ENCODE results near the gene DNAI4.
A peak's percentile ranks its signal among the peaks of the same experiment; 100 is the strongest.

The DNAI4 gene

DNA sequence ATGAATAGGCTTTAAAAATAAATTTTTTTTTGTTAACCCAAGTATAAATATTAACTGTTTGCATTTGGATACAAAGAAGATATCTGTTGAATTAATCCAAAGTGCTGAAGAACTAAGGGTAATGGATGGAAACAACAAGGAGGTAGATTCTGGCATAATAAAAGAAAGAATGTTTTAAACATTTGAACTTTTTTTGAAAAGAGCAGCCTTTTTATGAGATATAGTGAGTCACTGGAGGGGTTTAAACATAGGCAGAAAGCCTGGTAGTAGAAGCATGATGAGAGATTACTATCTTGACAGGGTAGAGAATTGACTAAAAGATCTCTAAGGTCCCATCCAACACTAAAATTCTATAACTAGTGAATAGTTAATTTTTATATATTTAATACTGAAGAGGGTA, 2.9 kb upstream of the DNAI4 start:
- Histone ChIP-seq H3K9ac (ENCODE audit: insufficient read length, low read depth) (no peak overlapping the region), H3K36me3 (ENCODE audit: insufficient read depth, insufficient read length, low read length) (peaks cover 8% of the 10 kb centered on the region)

DNA sequence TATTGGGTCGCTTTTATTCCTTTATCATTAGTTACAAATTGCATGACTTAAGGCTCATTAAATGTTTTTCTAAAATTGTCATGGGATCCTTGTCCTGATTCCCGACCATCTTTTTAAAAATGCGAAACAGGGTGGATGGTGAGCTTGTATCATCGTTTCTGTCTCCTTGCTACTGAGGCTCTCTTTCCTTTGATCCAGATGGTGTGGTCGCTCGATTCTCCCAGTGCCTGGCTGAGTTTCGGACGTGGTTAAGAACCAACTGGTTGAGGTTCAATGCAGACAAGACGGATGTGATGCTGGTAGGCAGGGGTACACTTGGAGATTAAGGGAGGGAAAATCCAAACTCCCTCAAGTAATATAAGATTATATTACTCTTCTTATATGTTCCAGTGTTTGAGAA, 1.3 kb upstream of the DNAI4 start:
- Histone ChIP-seq H3K4me3 (ENCODE audit: insufficient read length, low read depth) (peak overlapping the region; percentile 88), H3K27me3 (ENCODE audit: insufficient read depth, insufficient read length) (no peaks in the 10 kb centered on the region), H3K9ac (ENCODE audit: insufficient read length, low read depth) (peak overlapping the region; percentile 82), H3K36me3 (ENCODE audit: insufficient read depth, insufficient read length, low read length) (peaks cover 8% of the 10 kb centered on the region), H3K4me1 (ENCODE audit: insufficient read depth, insufficient read length) (no peaks in the 10 kb centered on the region), H3K9me3 (ENCODE audit: insufficient read depth, low read length) (no peaks in the 10 kb centered on the region)
- DNase-seq (ENCODE audit: low read depth, low spot score) = no peak
- TF ChIP-seq YY1 (IDR thresholded peaks at IDR 0.05; ENCODE audit: insufficient read depth, insufficient read length) (no peak), SUZ12 (IDR thresholded peaks at IDR 0.05; ENCODE audit: extremely low read depth, insufficient read depth, insufficient read length) (no peak), ZNF274 (IDR thresholded peaks at IDR 0.05; ENCODE audit: low read depth, low read length) (no peak)

More for the DNA sequence above, 2.9 kb upstream of the DNAI4 start:
- no peaks in the 10 kb centered on the region for H3K9me3 ChIP-seq (ENCODE audit: insufficient read depth, low read length)
- H3K4me1 ChIP-seq (ENCODE audit: insufficient read depth, insufficient read length) = no peaks in the 10 kb centered on the region
- no peak overlapping the region for H3K4me3 ChIP-seq (ENCODE audit: insufficient read length, low read depth)
- DNase-seq (ENCODE audit: low read depth, low spot score) = no peak
- TF ChIP-seq SUZ12 (IDR thresholded peaks at IDR 0.05; ENCODE audit: extremely low read depth, insufficient read depth, insufficient read length) (no peak), ZNF274 (IDR thresholded peaks at IDR 0.05; ENCODE audit: low read depth, low read length) (no peak), YY1 (IDR thresholded peaks at IDR 0.05; ENCODE audit: insufficient read depth, insufficient read length) (no peak)
- H3K27me3 ChIP-seq (ENCODE audit: insufficient read depth, insufficient read length) = no peaks in the 10 kb centered on the region

DNA sequence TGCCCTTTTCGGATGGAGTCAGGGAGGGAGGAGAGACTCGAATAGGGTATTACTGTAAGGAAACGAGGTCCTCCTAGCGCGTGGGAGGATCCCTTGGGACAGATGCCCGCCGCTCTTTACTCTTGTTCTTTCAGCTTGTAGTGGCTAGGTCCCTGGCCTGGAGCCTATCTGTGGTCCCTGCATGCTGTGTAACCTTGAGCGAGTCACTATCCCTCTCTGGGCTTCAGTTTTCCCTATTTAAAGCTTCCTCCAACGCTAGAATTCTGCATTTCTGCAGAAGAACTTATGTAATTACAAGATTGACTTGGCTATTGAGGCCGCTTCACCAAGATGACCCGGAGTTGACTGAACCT, 878 bp upstream of the DNAI4 start:
- H3K36me3 ChIP-seq (ENCODE audit: insufficient read depth, insufficient read length, low read length) = peaks cover 10% of the 10 kb centered on the region
- no peaks in the 10 kb centered on the region for H3K9me3 ChIP-seq (ENCODE audit: insufficient read depth, low read length)

DNA sequence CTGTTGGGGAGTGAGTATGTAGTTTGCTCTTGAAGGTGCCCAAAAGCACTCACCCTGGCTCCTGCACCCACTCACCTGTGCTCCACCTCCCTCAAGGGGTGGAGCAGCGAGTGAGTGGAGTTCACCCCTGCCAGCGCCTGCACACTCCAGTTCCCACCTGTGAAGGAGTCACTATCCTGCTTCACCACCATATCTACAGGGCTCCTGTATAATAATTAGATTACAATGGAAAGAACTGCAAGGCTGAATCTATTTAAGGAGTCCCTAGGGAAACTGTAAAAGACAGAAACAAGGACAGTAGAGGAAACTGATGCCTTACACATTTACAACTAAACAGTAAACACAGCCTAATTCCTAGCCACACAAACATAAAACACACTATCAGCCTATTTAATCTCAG, 4.1 kb downstream of the DNAI4 start:
- H3K4me3 ChIP-seq (ENCODE audit: insufficient read length, low read depth) = no peak overlapping the region
- H3K9ac ChIP-seq (ENCODE audit: insufficient read length, low read depth) = no peak overlapping the region
- peaks cover 18% of the 10 kb centered on the region for H3K36me3 ChIP-seq (ENCODE audit: insufficient read depth, insufficient read length, low read length)
- no peaks in the 10 kb centered on the region for H3K27me3 ChIP-seq (ENCODE audit: insufficient read depth, insufficient read length)
- H3K9me3 ChIP-seq (ENCODE audit: insufficient read depth, low read length) = peaks cover 15% of the 10 kb centered on the region; the same call in 1 of the 2 replicates
- TF ChIP-seq YY1 (IDR thresholded peaks at IDR 0.05; ENCODE audit: insufficient read depth, insufficient read length) = no peak
- TF ChIP-seq SUZ12 (IDR thresholded peaks at IDR 0.05; ENCODE audit: extremely low read depth, insufficient read depth, insufficient read length) = no peak
- TF ChIP-seq ZNF274 (IDR thresholded peaks at IDR 0.05; ENCODE audit: low read depth, low read length) = no peak
- no peaks in the 10 kb centered on the region for H3K4me1 ChIP-seq (ENCODE audit: insufficient read depth, insufficient read length)
- DNase-seq (ENCODE audit: low read depth, low spot score) = no peak

More for the DNA sequence above, 878 bp upstream of the DNAI4 start:
- Histone ChIP-seq H3K4me1 (ENCODE audit: insufficient read depth, insufficient read length) (no peaks in the 10 kb centered on the region), H3K4me3 (ENCODE audit: insufficient read length, low read depth) (peak overlapping the region; percentile 88), H3K27me3 (ENCODE audit: insufficient read depth, insufficient read length) (no peaks in the 10 kb centered on the region), H3K9ac (ENCODE audit: insufficient read length, low read depth) (peak overlapping the region; percentile 82)
- no peak for DNase-seq (ENCODE audit: low read depth, low spot score)
- no peak for TF ChIP-seq SUZ12 (IDR thresholded peaks at IDR 0.05; ENCODE audit: extremely low read depth, insufficient read depth, insufficient read length)
- TF ChIP-seq YY1 (IDR thresholded peaks at IDR 0.05; ENCODE audit: insufficient read depth, insufficient read length) = no peak
- no peak for TF ChIP-seq ZNF274 (IDR thresholded peaks at IDR 0.05; ENCODE audit: low read depth, low read length)

DNA sequence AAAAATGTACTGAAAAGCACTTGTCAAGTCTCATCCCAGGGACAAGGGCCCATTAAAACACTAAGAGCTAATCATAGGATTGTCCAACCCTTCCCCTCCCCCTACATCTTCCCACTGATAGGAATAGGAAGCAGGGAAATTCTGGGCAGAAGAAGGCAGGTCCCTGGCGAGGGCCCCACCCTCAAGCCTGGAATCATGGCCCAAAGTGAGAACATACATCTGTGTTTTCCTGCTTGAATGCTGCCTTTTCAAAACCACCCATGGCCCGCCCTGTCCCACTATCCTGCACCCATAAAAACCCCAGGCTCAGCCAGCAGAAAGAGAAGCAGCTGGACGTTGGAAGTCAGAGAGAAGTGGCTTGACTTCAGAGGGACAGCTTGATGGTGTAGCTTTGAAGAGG, 4.8 kb downstream of the DNAI4 start:
- TF ChIP-seq ZNF274 (IDR thresholded peaks at IDR 0.05; ENCODE audit: low read depth, low read length) (no peak), YY1 (IDR thresholded peaks at IDR 0.05; ENCODE audit: insufficient read depth, insufficient read length) (no peak), SUZ12 (IDR thresholded peaks at IDR 0.05; ENCODE audit: extremely low read depth, insufficient read depth, insufficient read length) (no peak)
- Histone ChIP-seq H3K4me3 (ENCODE audit: insufficient read length, low read depth) (no peak overlapping the region), H3K27me3 (ENCODE audit: insufficient read depth, insufficient read length) (no peaks in the 10 kb centered on the region), H3K4me1 (ENCODE audit: insufficient read depth, insufficient read length) (no peaks in the 10 kb centered on the region), H3K9me3 (ENCODE audit: insufficient read depth, low read length) (peaks cover 15% of the 10 kb centered on the region; the same call in 1 of the 2 replicates), H3K9ac (ENCODE audit: insufficient read length, low read depth) (no peak overlapping the region), H3K36me3 (ENCODE audit: insufficient read depth, insufficient read length, low read length) (peaks cover 18% of the 10 kb centered on the region)
- no peak for DNase-seq (ENCODE audit: low read depth, low spot score)

DNA sequence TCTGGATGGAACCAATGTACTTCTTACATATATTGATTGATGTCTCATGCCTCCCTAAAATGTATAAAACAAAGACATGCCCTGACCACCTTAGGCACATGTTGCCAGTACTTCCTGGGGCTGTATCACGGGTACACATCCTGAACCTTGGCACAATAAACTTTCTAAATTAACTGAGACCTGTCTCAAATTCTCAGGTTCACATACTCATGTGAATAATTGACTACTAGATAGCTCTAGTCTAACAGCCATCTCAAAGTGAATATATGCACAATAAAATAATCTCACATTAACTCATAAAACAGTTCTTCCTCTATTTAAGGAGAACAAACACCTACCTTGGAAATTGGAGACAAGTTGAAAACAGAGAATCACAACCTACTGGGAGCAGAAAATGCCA, 5.6 kb downstream of the DNAI4 start:
- Histone ChIP-seq H3K4me3 (ENCODE audit: insufficient read length, low read depth) (no peak overlapping the region), H3K9me3 (ENCODE audit: insufficient read depth, low read length) (peaks cover 15% of the 10 kb centered on the region; the same call in 1 of the 2 replicates), H3K36me3 (ENCODE audit: insufficient read depth, insufficient read length, low read length) (peaks cover 18% of the 10 kb centered on the region), H3K4me1 (ENCODE audit: insufficient read depth, insufficient read length) (no peaks in the 10 kb centered on the region), H3K27me3 (ENCODE audit: insufficient read depth, insufficient read length) (no peaks in the 10 kb centered on the region), H3K9ac (ENCODE audit: insufficient read length, low read depth) (no peak overlapping the region)
- DNase-seq (ENCODE audit: low read depth, low spot score) = no peak
- TF ChIP-seq YY1 (IDR thresholded peaks at IDR 0.05; ENCODE audit: insufficient read depth, insufficient read length) = no peak
- no peak for TF ChIP-seq ZNF274 (IDR thresholded peaks at IDR 0.05; ENCODE audit: low read depth, low read length)
- TF ChIP-seq SUZ12 (IDR thresholded peaks at IDR 0.05; ENCODE audit: extremely low read depth, insufficient read depth, insufficient read length) = no peak

DNA sequence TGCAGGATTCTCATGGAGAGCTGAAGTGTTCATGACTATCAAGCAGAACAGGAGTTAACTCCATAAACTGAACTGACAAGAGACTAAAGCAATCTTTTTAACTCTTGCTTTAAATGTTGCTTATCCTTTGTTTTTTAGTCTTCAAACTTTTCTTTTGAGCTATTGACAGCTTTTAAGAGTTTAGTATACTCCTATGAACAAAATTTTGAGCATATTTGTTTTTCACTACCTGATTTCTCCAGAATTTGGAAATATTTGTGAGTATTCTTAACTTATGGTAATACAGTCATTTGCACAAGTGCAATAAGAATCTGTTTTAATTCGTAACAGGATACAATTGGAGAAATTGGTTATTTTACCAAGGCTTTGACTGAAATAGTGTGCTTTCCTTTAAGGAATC, 7.2 kb downstream of the DNAI4 start:
- H3K27me3 ChIP-seq (ENCODE audit: insufficient read depth, insufficient read length) = no peaks in the 10 kb centered on the region
- no peak for DNase-seq (ENCODE audit: low read depth, low spot score)
- H3K4me1 ChIP-seq (ENCODE audit: insufficient read depth, insufficient read length) = no peaks in the 10 kb centered on the region
- H3K4me3 ChIP-seq (ENCODE audit: insufficient read length, low read depth) = no peak overlapping the region
- peaks cover 13% of the 10 kb centered on the region for H3K36me3 ChIP-seq (ENCODE audit: insufficient read depth, insufficient read length, low read length)
- no peak for TF ChIP-seq SUZ12 (IDR thresholded peaks at IDR 0.05; ENCODE audit: extremely low read depth, insufficient read depth, insufficient read length)
- no peak for TF ChIP-seq ZNF274 (IDR thresholded peaks at IDR 0.05; ENCODE audit: low read depth, low read length)
- no peak for TF ChIP-seq YY1 (IDR thresholded peaks at IDR 0.05; ENCODE audit: insufficient read depth, insufficient read length)
- H3K9me3 ChIP-seq (ENCODE audit: insufficient read depth, low read length) = peaks cover 15% of the 10 kb centered on the region; the same call in 1 of the 2 replicates
- H3K9ac ChIP-seq (ENCODE audit: insufficient read length, low read depth) = no peak overlapping the region

All from NT2/D1 (cell line).